Breast epithelium (tissue), 4 donors: ENCODE data around the gene NFIC. TPM values are rescaled to one million over a fixed set of nuclear protein-coding genes. Genes with fewer than 3 reads are reported as not detected.
"Not testable (repeated sequence)": the region's sequence is repeated elsewhere in the genome, so short reads cannot be mapped to it uniquely, and the experiment has no call there.

Experiments used
- DNase-seq, 2 donors: peaks; one replicate each; pipeline ENCODE4 v3.0.0-alpha.2; 2019; ENCODE audit warnings: low spot score in 2 of 2
- H3K27ac ChIP-seq, 2 donors: fragments of 200-600 bp; sonication (generic) in 1 of 2; one replicate each; pipeline ENCODE4 v1.5.1; 2016 to 2019; ENCODE audit warnings: mild to moderate bottlenecking in 1 of 2
- H3K27me3 ChIP-seq, 2 donors: fragments of 200-600 bp; sonication (generic) in 1 of 2; one replicate each; pipeline versions ENCODE4 v1.5.1 to v1.6.0; 2017 to 2019; ENCODE audit warnings: control low read depth in 1 of 2, mild to moderate bottlenecking in 1 of 2
- H3K36me3 ChIP-seq: fragments of 200-600 bp; one replicate; pipeline ENCODE4 v1.5.1; 2019
- H3K4me1 ChIP-seq, 2 donors: fragments of 200-600 bp; sonication (generic); one replicate each; pipeline ENCODE4 v1.5.1; 2016 to 2019; ENCODE audit warnings: control low read depth in 1 of 2
- H3K4me3 ChIP-seq, 3 donors: fragments of 200-600 bp; sonication (generic); 1 replicate in 2 of 3; 2 replicates in 1 of 3; pipeline ENCODE4 v1.5.1; 2016 to 2019; ENCODE audit warnings: mild to moderate bottlenecking in 3 of 3, moderate library complexity in 2 of 3
- H3K9me3 ChIP-seq, 2 donors: fragments of 200-600 bp; sonication (generic) in 1 of 2; one replicate each; pipeline ENCODE4 v1.5.1; 2016 to 2019; ENCODE audit warnings: control low read depth in 1 of 2
- CTCF ChIP-seq, 3 donors: fragments of 450-650 bp; IDR thresholded peaks; one replicate each; pipeline ENCODE4 v1.5.1; 2016 to 2017; ENCODE audit warnings: antibody characterized with exemption in 3 of 3, mild to moderate bottlenecking in 3 of 3, moderate library complexity in 3 of 3
- POLR2A ChIP-seq: fragments of 450-650 bp; IDR thresholded peaks from one replicate; pipeline ENCODE4 v1.6.1; 2016; ENCODE audit warnings: antibody characterized with exemption, mild to moderate bottlenecking, moderate library complexity
- POLR2AphosphoS5 ChIP-seq, 3 donors: sonication (generic); formaldehyde crosslinking; IDR thresholded peaks; one replicate each; pipeline ENCODE4 v1.6.1; 2017; ENCODE audit warnings: antibody characterized with exemption in 3 of 3
- intact Hi-C: fragments of 100-400 bp; cut with DNase I; formaldehyde crosslinking; loops from one replicate; pipeline ENCODE4 v1.15.1; 2023; ENCODE audit warnings: low total_unique reads
- total RNA-seq, 3 donors: library from RNA; depleted of rRNA; stranded (reverse); fragments of >200 nt; gene quantifications; one replicate each; pipeline ENCODE4 v1.1.0, GENCODE V29; 2016

Gene NFIC
- total RNA-seq, 3 donors from 2014 or later, result 48.9 to 97.8 (median 73.1) TPM

DNA sequence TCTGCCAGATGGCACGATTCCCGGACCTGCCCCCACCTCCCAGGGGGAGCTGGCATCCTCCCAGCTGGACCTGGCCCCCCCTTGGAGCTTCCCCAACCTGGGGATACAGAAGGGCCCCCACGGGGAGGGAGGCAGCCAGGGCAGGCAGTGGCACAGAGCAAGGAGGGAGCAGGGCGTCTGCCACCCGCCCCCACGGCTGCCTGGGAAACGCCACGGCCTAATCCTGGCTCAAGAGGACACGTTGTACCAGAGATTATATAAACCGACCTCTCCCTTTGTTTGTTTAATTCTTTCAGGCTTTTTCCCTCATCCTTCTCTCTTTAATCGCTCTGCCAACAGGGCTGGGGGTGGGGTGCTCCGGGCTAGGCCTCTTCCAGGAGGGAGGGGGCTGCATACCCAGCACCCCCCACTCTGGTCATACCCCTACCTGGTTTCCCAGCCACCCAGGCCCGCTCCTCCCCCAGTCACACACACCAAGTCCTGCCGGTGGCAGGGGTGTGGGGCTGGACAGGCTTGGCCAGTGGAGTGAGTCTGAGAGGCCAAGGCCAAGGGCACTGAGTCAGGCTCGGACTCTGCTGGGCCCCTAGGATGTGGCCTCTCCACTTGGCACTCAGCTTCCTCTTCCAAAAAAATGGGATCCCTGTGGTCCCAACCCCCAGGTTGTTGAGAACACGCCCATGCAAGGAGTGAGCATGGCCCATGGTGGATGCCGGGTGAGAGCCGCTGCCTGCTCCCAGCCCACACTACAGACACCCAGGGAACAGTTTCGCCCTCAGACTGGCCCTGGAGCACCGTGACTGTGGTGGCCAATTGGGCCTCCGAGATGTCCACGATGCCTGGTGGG is 29.5 kb upstream of the NFIC start:
- H3K4me1 ChIP-seq, result peaks cover 21 to 32% of the 10 kb centered on the region in 2 donors
- no peaks in the 10 kb centered on the region for H3K36me3 ChIP-seq
- peak; percentile 97 for DNase-seq
- TF ChIP-seq CTCF (IDR thresholded peaks at IDR 0.05) (peak in 1 of 3 donors; percentile 7), POLR2AphosphoS5 (IDR thresholded peaks at IDR 0.05) (peak; percentile 92 to 93 (median 93)), POLR2A (peak; percentile 13)
- no peaks in the 10 kb centered on the region for H3K27me3 ChIP-seq
- no peaks in the 10 kb centered on the region for H3K9me3 ChIP-seq
- H3K27ac ChIP-seq, result peak overlapping the region; percentile 96 to 98
- peak overlapping the region in 2 of 3 donors; percentile 5 to 37 for H3K4me3 ChIP-seq
- intact Hi-C loops, result no loop called here

GRCh38 chr19:3338541-3339181 is 27.7 kb upstream of the NFIC start:
- H3K4me1 ChIP-seq, result peaks cover 25 to 32% of the 10 kb centered on the region in 2 donors
- H3K27ac ChIP-seq, result peak overlapping the region; percentile 90 to 98
- H3K9me3 ChIP-seq, result no peaks in the 10 kb centered on the region
- intact Hi-C loops, result loop anchor here (1.0 kb wide), 1 partner anchor 93 kb away; no protein-coding TSS in a partner anchor
- TF ChIP-seq POLR2A (no peak), POLR2AphosphoS5 (IDR thresholded peaks at IDR 0.05) (peak in 2 of 3 donors; percentile 29 to 31), CTCF (IDR thresholded peaks at IDR 0.05) (no peak)
- DNase-seq, result peak; percentile 77 to 80
- H3K4me3 ChIP-seq, result no peak overlapping the region
- no peaks in the 10 kb centered on the region for H3K36me3 ChIP-seq
- no peaks in the 10 kb centered on the region for H3K27me3 ChIP-seq

DNA sequence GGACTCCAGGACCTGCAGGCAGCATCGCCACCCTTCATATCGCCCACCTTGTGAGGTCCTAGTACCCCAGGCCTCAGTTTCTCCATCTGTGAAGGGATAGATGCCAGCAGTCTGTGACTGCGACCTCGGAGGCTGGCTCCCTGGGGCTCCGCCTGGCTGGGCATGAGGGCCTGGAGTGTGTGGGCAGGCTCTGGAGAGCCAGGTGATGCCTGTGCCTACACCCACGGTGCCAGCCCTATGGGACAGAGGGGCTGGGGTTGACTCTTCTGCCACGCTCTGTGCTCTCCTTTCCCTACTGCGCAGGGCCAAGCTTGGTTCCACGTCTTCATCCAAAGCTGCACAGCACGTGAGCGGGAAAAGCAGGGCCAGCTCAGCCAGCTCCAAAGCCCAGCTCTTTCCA is 26.0 kb upstream of the NFIC start:
- Histone ChIP-seq H3K4me1 (peaks cover 22 to 26% of the 10 kb centered on the region in 2 donors), H3K9me3 (no peaks in the 10 kb centered on the region), H3K4me3 (no peak overlapping the region), H3K27ac (peak overlapping the region in 1 of 2 donors; percentile 65), H3K36me3 (no peaks in the 10 kb centered on the region), H3K27me3 (no peaks in the 10 kb centered on the region)
- DNase-seq, result no peak
- TF ChIP-seq POLR2AphosphoS5 (IDR thresholded peaks at IDR 0.05), result no peak
- TF ChIP-seq POLR2A, result no peak
- no peak for TF ChIP-seq CTCF (IDR thresholded peaks at IDR 0.05)
- intact Hi-C loops, result no loop called here

DNA sequence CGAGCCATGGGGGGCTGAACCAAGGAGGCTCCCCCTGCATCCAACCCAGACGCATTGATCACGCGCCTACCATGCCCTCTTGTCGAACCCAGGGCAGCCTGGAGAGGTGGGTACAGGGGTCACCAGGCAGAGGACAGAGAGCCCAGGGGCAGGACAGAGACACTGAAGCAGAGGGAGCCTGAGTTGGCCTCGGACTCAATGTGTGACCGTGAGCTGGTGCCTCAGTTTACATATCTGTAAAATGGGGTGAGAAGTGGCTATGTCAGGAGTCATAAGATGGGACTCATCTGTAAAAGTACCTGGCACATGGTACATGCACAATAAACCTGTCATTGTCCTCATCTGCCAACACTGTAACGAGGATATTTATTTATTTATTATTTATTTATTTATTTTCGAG is 24.1 kb upstream of the NFIC start:
- no peak overlapping the region for H3K4me3 ChIP-seq
- no peak for DNase-seq
- peak overlapping the region; percentile 20 to 96 for H3K27ac ChIP-seq
- H3K9me3 ChIP-seq, result no peaks in the 10 kb centered on the region
- TF ChIP-seq CTCF (IDR thresholded peaks at IDR 0.05) (no peak), POLR2A (no peak), POLR2AphosphoS5 (IDR thresholded peaks at IDR 0.05) (no peak)
- H3K36me3 ChIP-seq, result no peaks in the 10 kb centered on the region
- intact Hi-C loops, result no loop called here
- peaks cover 18 to 33% of the 10 kb centered on the region in 2 donors for H3K4me1 ChIP-seq
- H3K27me3 ChIP-seq, result no peaks in the 10 kb centered on the region

GRCh38 chr19:3342962-3343361 is 23.4 kb upstream of the NFIC start:
- Histone ChIP-seq H3K4me1 (peaks cover 15 to 30% of the 10 kb centered on the region in 2 donors), H3K27ac (peak overlapping the region; percentile 96 to 97), H3K4me3 (peak overlapping the region in 2 of 3 donors; percentile 39 to 59)
- intact Hi-C loops, H3K36me3 ChIP-seq, H3K27me3 ChIP-seq, DNase-seq, H3K9me3 ChIP-seq: not testable (repeated sequence)
